Uterus (tissue), 2 donors: ENCODE results near the gene IGFL3.
"Not testable (repeated sequence)": the region's sequence is repeated elsewhere in the genome, so short reads cannot be mapped to it uniquely, and the experiment has no call there.

ENCODE experiments used
- CTCF ChIP-seq, 4 experiments: fragments of 200-600 bp in 2 of 4; fragments of 450-650 bp in 2 of 4; sonication (generic) in 2 of 4; IDR thresholded peaks; one replicate each; pipeline ENCODE4 v1.5.1; 2016 to 2019; ENCODE audit warnings: antibody characterized with exemption in 4 of 4, mild to moderate bottlenecking in 2 of 4, moderate library complexity in 1 of 4
- POLR2A ChIP-seq, 2 donors: fragments of 450-650 bp; IDR thresholded peaks; one replicate each; pipeline ENCODE4 v1.6.1; 2016; ENCODE audit warnings: antibody characterized with exemption in 2 of 2, mild to moderate bottlenecking in 1 of 2, moderate library complexity in 1 of 2

- TF ChIP-seq POLR2A, CTCF (IDR thresholded peaks at IDR 0.05): not testable (repeated sequence)
Observed at GRCh38 chr19:46102333-46102732, 22.2 kb downstream of the IGFL3 start.
